ENCODE data around the gene GALNS. TPM values are rescaled to one million over a fixed set of nuclear protein-coding genes. Genes with fewer than 3 reads are reported as not detected.

Gene GALNS
- total and polyA plus RNA-seq, 4 donors, result 6.8 to 20.6 (median 10.8) TPM

- H3K27me3 ChIP-seq (ENCODE audit: control insufficient read depth in 4 of 4, insufficient read depth in 4 of 4, low read length in 3 of 4), result no peaks in the 10 kb centered on the region
- DNase-seq (ENCODE audit: low spot score), result no peak
- H3K4me3 ChIP-seq (ENCODE audit: low read depth in 1 of 3, low read length in 3 of 3), result no peak overlapping the region
- TF ChIP-seq ATF3 (IDR thresholded peaks at IDR 0.05) (no peak), SP1 (IDR thresholded peaks at IDR 0.05) (no peak), HNF4G (IDR thresholded peaks at IDR 0.05) (no peak), FOXA2 (IDR thresholded peaks at IDR 0.05) (no peak), EGR1 (IDR thresholded peaks at IDR 0.05; ENCODE audit: low read depth in 2 of 2) (no peak), GABPA (IDR thresholded peaks at IDR 0.05 in 1 of 2, conservative IDR thresholded peaks at IDR 0.05 in 1 of 2) (no peak), ZBTB33 (IDR thresholded peaks at IDR 0.05) (no peak), CTCF (IDR thresholded peaks at IDR 0.05; ENCODE audit: low read depth, low read length, missing input control) (no peak), MAX (IDR thresholded peaks at IDR 0.05) (no peak), TAF1 (conservative IDR thresholded peaks at IDR 0.05) (no peak), HNF4A (conservative IDR thresholded peaks at IDR 0.05) (no peak), YY1 (IDR thresholded peaks at IDR 0.05) (no peak), REST (IDR thresholded peaks at IDR 0.05) (no peak), RAD21 (IDR thresholded peaks at IDR 0.05) (no peak), NR2F2 (IDR thresholded peaks at IDR 0.05) (no peak)
- peaks cover 0 to 25% (median 6%) of the 10 kb centered on the region in 4 donors for H3K36me3 ChIP-seq (ENCODE audit: control insufficient read depth in 4 of 4, insufficient read depth in 3 of 4, low read depth in 1 of 4, low read length in 3 of 4)
- no peaks in the 10 kb centered on the region for H3K4me1 ChIP-seq (ENCODE audit: control insufficient read depth in 4 of 4, insufficient read depth in 4 of 4, low read length in 3 of 4)
- 97% methylated on average over 33 of the region's 33 CpGs for WGBS
- H3K9me3 ChIP-seq (ENCODE audit: control insufficient read depth in 4 of 4, low read length in 3 of 4), result no peaks in the 10 kb centered on the region
- H3K9ac ChIP-seq (ENCODE audit: low read depth in 1 of 2, low read length in 2 of 2), result no peak overlapping the region
- H3K27ac ChIP-seq (ENCODE audit: low read depth in 1 of 2, low read length in 2 of 2), result no peak overlapping the region
Measured at GRCh38 chr16:88835818-88836217, 20.9 kb downstream of the GALNS start.

- no peak overlapping the region for H3K27ac ChIP-seq (ENCODE audit: low read depth in 1 of 2, low read length in 2 of 2)
- no peaks in the 10 kb centered on the region for H3K27me3 ChIP-seq (ENCODE audit: control insufficient read depth in 4 of 4, insufficient read depth in 4 of 4, low read length in 3 of 4)
- no peak overlapping the region for H3K4me3 ChIP-seq (ENCODE audit: low read depth in 1 of 3, low read length in 3 of 3)
- 94% methylated on average over 11 of the region's 11 CpGs for WGBS
- no peak for DNase-seq (ENCODE audit: low spot score)
- H3K4me1 ChIP-seq (ENCODE audit: control insufficient read depth in 4 of 4, insufficient read depth in 4 of 4, low read length in 3 of 4), result no peaks in the 10 kb centered on the region
- H3K36me3 ChIP-seq (ENCODE audit: control insufficient read depth in 4 of 4, insufficient read depth in 3 of 4, low read depth in 1 of 4, low read length in 3 of 4), result peaks cover 0 to 22% (median 6%) of the 10 kb centered on the region in 4 donors
- no peaks in the 10 kb centered on the region for H3K9me3 ChIP-seq (ENCODE audit: control insufficient read depth in 4 of 4, low read length in 3 of 4)
- H3K9ac ChIP-seq (ENCODE audit: low read depth in 1 of 2, low read length in 2 of 2), result no peak overlapping the region
- TF ChIP-seq FOXA2 (IDR thresholded peaks at IDR 0.05) (no peak), RXRA (IDR thresholded peaks at IDR 0.05) (no peak), FOXA1 (IDR thresholded peaks at IDR 0.05) (no peak), HNF4G (IDR thresholded peaks at IDR 0.05) (no peak), TAF1 (conservative IDR thresholded peaks at IDR 0.05) (no peak), ATF3 (IDR thresholded peaks at IDR 0.05) (no peak), ZBTB33 (IDR thresholded peaks at IDR 0.05) (no peak), RAD21 (IDR thresholded peaks at IDR 0.05) (no peak), CTCF (IDR thresholded peaks at IDR 0.05; ENCODE audit: low read depth, low read length, missing input control) (no peak), HNF4A (conservative IDR thresholded peaks at IDR 0.05) (no peak), GABPA (IDR thresholded peaks at IDR 0.05 in 1 of 2, conservative IDR thresholded peaks at IDR 0.05 in 1 of 2) (no peak), YY1 (IDR thresholded peaks at IDR 0.05) (no peak), MAX (IDR thresholded peaks at IDR 0.05) (no peak)
Measured at GRCh38 chr16:88835383-88835782, 21.4 kb downstream of the GALNS start.
